Mesenchymal stem cell (in vitro differentiated cells and primary cell): ENCODE results near the gene KRTAP10-5.
"Not testable (repeated sequence)": the region's sequence is repeated elsewhere in the genome, so short reads cannot be mapped to it uniquely, and the experiment has no call there.

Source experiments
- DNase-seq: peaks from one replicate; pipeline ENCODE4 v3.0.0-alpha.2; 2013
- H2AFZ ChIP-seq: one replicate; pipeline ENCODE4 v1.6.1; 2013; ENCODE audit warnings: low read depth, mild to moderate bottlenecking, control low read depth, inconsistent platforms, low read length, moderate library complexity
- H2AK5ac ChIP-seq: 2 replicates; pipeline ENCODE4 v1.6.1; 2013; ENCODE audit warnings: low read length, moderate library complexity, mild to moderate bottlenecking, inconsistent platforms; ENCODE audit not compliant: severe bottlenecking
- H2BK120ac ChIP-seq: one replicate; pipeline ENCODE4 v1.6.1; 2013; ENCODE audit warnings: low read depth, mild to moderate bottlenecking, inconsistent platforms, low read length, moderate library complexity
- H2BK12ac ChIP-seq, 2 experiments: one replicate each; pipeline ENCODE4 v1.6.1; 2013; ENCODE audit warnings: inconsistent platforms in 2 of 2, low read length in 2 of 2, mild to moderate bottlenecking in 2 of 2, moderate library complexity in 2 of 2, control low read depth in 1 of 2
- H2BK15ac ChIP-seq: one replicate; pipeline ENCODE4 v1.6.1; 2013; ENCODE audit warnings: mild to moderate bottlenecking, low read depth, inconsistent platforms; ENCODE audit not compliant: poor library complexity, severe bottlenecking
- H2BK5ac ChIP-seq: 2 replicates; pipeline ENCODE4 v1.6.1; 2013; ENCODE audit warnings: low read depth, mild to moderate bottlenecking, low read length, control low read depth, inconsistent platforms; ENCODE audit not compliant: poor library complexity, severe bottlenecking
- H3K14ac ChIP-seq, 2 experiments: one replicate each; pipeline ENCODE4 v1.6.1; 2013; ENCODE audit warnings: inconsistent platforms in 2 of 2, low read length in 2 of 2, control low read depth in 1 of 2, mild to moderate bottlenecking in 1 of 2, moderate library complexity in 1 of 2
- H3K18ac ChIP-seq, 2 experiments: one replicate each; pipeline ENCODE4 v1.6.1; 2013; ENCODE audit warnings: inconsistent platforms in 2 of 2, low read length in 2 of 2, control low read depth in 1 of 2, low read depth in 1 of 2, mild to moderate bottlenecking in 1 of 2
- H3K23ac ChIP-seq, 2 experiments: one replicate each; pipeline ENCODE4 v1.6.1; 2013; ENCODE audit warnings: inconsistent platforms in 2 of 2, low read length in 2 of 2, mild to moderate bottlenecking in 2 of 2, moderate library complexity in 2 of 2, control low read depth in 1 of 2
- H3K27ac ChIP-seq: 2 replicates; pipeline ENCODE4 v1.5.1; 2013; ENCODE audit warnings: mild to moderate bottlenecking, moderate library complexity, low read length, control low read depth, inconsistent platforms; ENCODE audit not compliant: poor library complexity, severe bottlenecking
- H3K27me3 ChIP-seq, 2 experiments: 2 replicates each; pipeline versions ENCODE4 v1.6.1 to v1.7.0; 2013; ENCODE audit warnings: low read length in 2 of 2, mild to moderate bottlenecking in 2 of 2, moderate library complexity in 2 of 2, control low read depth in 1 of 2, inconsistent platforms in 1 of 2; ENCODE audit not compliant: control insufficient read depth in 1 of 2, insufficient read depth in 1 of 2
- H3K36me3 ChIP-seq, 2 experiments: 2 replicates each; pipeline versions ENCODE4 v1.6.1 to v1.7.0; 2013; ENCODE audit warnings: low read length in 2 of 2, control low read depth in 1 of 2, inconsistent platforms in 1 of 2, low read depth in 1 of 2, mild to moderate bottlenecking in 1 of 2; ENCODE audit not compliant: insufficient read depth in 2 of 2, control insufficient read depth in 1 of 2
- H3K4ac ChIP-seq, 2 experiments: one replicate each; pipeline ENCODE4 v1.6.1; 2013; ENCODE audit warnings: inconsistent platforms in 2 of 2, low read length in 2 of 2, mild to moderate bottlenecking in 2 of 2, moderate library complexity in 2 of 2, control low read depth in 1 of 2, low read depth in 1 of 2
- H3K4me1 ChIP-seq: 2 replicates; pipeline ENCODE4 v1.6.1; 2013; ENCODE audit warnings: low read depth, low read length, control low read depth; ENCODE audit not compliant: control insufficient read depth, insufficient read depth
- H3K4me2 ChIP-seq: 2 replicates; pipeline ENCODE4 v1.6.1; 2013; ENCODE audit warnings: low read length, mild to moderate bottlenecking, inconsistent platforms; ENCODE audit not compliant: poor library complexity, severe bottlenecking
- H3K4me3 ChIP-seq, 2 experiments: 2 replicates each; pipeline versions ENCODE4 v1.5.1 to v1.7.0; 2013; ENCODE audit warnings: low read length in 2 of 2, mild to moderate bottlenecking in 2 of 2, control low read depth in 1 of 2, low read depth in 1 of 2; ENCODE audit not compliant: insufficient read depth in 1 of 2
- H3K79me1 ChIP-seq: replicated peaks from 2 replicates; pipeline ENCODE4 v1.6.1; 2013; ENCODE audit warnings: mild to moderate bottlenecking, control low read depth, low read length, inconsistent platforms; ENCODE audit not compliant: poor library complexity, severe bottlenecking
- H3K9ac ChIP-seq: 2 replicates; pipeline ENCODE4 v1.7.0; 2013; ENCODE audit warnings: mild to moderate bottlenecking, low read length, moderate library complexity
- H3K9me3 ChIP-seq: 2 replicates; pipeline ENCODE4 v1.7.0; 2013; ENCODE audit warnings: mild to moderate bottlenecking, low read length; ENCODE audit not compliant: control insufficient read depth
- H4K8ac ChIP-seq: one replicate; pipeline ENCODE4 v1.6.1; 2013; ENCODE audit warnings: inconsistent platforms, mild to moderate bottlenecking, low read length, moderate library complexity
- H4K91ac ChIP-seq: one replicate; pipeline ENCODE4 v1.6.1; 2013; ENCODE audit warnings: mild to moderate bottlenecking, low read length, inconsistent platforms
- WGBS: methylation state at CpG from one replicate; pipeline ENCODE4 v1.1.7; 2013; ENCODE audit warnings: mixed read lengths; 5-methylcytosine and 5-hydroxymethylcytosine counted together

Gene KRTAP10-5

DNA sequence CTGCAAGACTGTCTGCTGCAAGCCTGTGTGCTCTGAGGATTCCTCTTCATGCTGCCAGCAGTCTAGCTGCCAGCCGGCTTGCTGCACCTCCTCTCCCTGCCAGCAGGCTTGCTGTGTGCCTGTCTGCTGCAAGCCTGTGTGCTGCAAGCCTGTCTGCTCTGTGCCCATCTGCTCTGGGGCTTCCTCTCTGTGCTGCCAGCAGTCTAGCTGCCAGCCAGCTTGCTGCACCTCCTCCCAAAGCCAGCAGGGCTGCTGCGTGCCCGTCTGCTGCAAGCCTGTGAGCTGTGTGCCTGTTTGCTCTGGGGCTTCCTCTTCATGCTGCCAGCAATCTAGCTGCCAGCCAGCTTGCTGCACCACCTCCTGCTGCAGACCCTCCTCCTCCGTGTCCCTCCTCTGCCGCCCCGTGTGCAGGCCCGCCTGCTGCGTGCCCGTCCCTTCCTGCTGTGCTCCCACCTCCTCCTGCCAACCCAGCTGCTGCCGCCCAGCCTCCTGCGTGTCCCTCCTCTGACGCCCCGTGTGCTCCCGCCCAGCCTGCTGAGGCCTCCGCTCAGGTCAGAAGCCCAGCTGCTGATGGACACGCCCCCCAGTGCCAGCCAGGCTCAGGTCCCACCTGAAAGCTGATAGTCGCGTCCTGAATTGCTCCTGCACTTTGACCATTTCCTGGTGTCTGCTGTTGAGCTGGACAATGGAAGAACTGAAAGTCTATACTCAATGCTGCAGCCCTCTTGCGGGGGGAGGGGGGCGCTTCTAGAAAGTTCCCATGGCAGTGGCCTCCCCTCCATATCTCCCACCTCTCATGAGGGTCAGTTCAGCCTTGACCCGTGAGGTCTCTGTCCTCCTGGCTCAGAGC lies 5.7 kb downstream of the KRTAP10-5 start:
- 76% methylated on average over 21 of the region's 21 CpGs for WGBS
- no peak overlapping the region for H4K8ac ChIP-seq
- no peaks in the 10 kb centered on the region for H3K36me3 ChIP-seq
- H3K18ac ChIP-seq, result no peak overlapping the region
- no peak overlapping the region for H3K4me2 ChIP-seq
- H3K4me1 ChIP-seq, result no peaks in the 10 kb centered on the region
- no peak overlapping the region for H2BK12ac ChIP-seq
- H3K4ac ChIP-seq, result no peak overlapping the region
- no peak overlapping the region for H3K27ac ChIP-seq
- H2BK120ac ChIP-seq, result no peak overlapping the region
- DNase-seq, result no peak
- peaks cover 37% of the 10 kb centered on the region for H3K9me3 ChIP-seq
- H2AFZ ChIP-seq, result no peak overlapping the region
- H2BK5ac ChIP-seq, result no peak overlapping the region
- no peaks in the 10 kb centered on the region for H3K27me3 ChIP-seq
- H2BK15ac ChIP-seq, result no peak overlapping the region
- no peak overlapping the region for H3K4me3 ChIP-seq
- H3K79me1 ChIP-seq, result no peaks in the 10 kb centered on the region
- H3K9ac ChIP-seq, result no peak overlapping the region
- H3K14ac ChIP-seq, result no peak overlapping the region
- H4K91ac ChIP-seq, result no peak overlapping the region
- H2AK5ac ChIP-seq, result no peak overlapping the region
- no peak overlapping the region for H3K23ac ChIP-seq

DNA sequence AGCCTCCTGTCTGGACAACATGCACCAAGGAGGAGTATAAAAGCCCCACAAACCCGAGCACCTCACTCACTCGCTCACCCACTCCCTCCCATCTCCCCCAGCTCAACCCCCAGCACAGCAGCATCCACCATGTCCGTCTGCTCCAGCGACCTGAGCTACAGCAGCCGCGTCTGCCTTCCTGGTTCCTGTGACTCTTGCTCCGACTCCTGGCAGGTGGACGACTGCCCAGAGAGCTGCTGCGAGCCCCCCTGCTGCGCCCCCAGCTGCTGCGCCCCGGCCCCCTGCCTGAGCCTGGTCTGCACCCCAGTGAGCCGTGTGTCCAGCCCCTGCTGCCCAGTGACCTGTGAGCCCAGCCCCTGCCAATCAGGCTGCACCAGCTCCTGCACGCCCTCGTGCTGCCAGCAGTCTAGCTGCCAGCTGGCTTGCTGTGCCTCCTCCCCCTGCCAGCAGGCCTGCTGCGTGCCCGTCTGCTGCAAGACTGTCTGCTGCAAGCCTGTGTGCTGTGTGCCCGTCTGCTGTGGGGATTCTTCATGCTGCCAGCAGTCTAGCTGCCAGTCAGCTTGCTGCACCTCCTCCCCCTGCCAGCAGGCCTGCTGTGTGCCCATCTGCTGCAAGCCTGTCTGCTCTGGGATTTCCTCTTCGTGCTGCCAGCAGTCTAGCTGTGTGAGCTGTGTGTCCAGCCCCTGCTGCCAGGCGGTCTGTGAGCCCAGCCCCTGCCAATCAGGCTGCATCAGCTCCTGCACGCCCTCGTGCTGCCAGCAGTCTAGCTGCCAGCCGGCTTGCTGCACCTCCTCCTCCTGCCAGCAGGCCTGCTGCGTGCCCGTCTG lies 6.6 kb downstream of the KRTAP10-5 start, which contains the start of gene KRTAP10-4:
TSS of gene KRTAP10-4 (plus strand) at position 100 of the 827 bp plus-strand sequence. CDS start at position 130, 30 bp downstream.
- 83% methylated on average over 19 of the region's 25 CpGs for WGBS
- H2AK5ac ChIP-seq, H2BK15ac ChIP-seq, H2BK12ac ChIP-seq, H3K4me2 ChIP-seq, H3K27me3 ChIP-seq, H3K9ac ChIP-seq, H2BK120ac ChIP-seq, DNase-seq, H4K91ac ChIP-seq, H3K23ac ChIP-seq, H2BK5ac ChIP-seq, H3K14ac ChIP-seq, H3K4me1 ChIP-seq, H3K36me3 ChIP-seq, H3K27ac ChIP-seq, H3K18ac ChIP-seq, H2AFZ ChIP-seq, H3K4ac ChIP-seq, H3K79me1 ChIP-seq, H4K8ac ChIP-seq: not testable (repeated sequence)
- H3K4me3 ChIP-seq, result peak within 1 kb of the TSS in 1 of 2 experiments; percentile 22
- peaks cover 37% of the 10 kb centered on the region for H3K9me3 ChIP-seq

- WGBS, result 86% methylated on average over 15 of the region's 15 CpGs
- Histone ChIP-seq H4K91ac (no peak overlapping the region), H3K27me3 (no peaks in the 10 kb centered on the region), H2BK5ac (no peak overlapping the region), H3K79me1 (no peaks in the 10 kb centered on the region), H3K18ac (no peak overlapping the region), H3K23ac (no peak overlapping the region), H3K36me3 (no peaks in the 10 kb centered on the region), H4K8ac (no peak overlapping the region), H3K4me2 (no peak overlapping the region), H3K9ac (no peak overlapping the region), H2BK120ac (no peak overlapping the region), H2AK5ac (no peak overlapping the region), H3K9me3 (peaks cover 31% of the 10 kb centered on the region), H3K14ac (no peak overlapping the region), H2AFZ (no peak overlapping the region), H2BK15ac (no peak overlapping the region), H3K27ac (no peak overlapping the region), H3K4me1 (no peaks in the 10 kb centered on the region), H3K4me3 (peak overlapping the region in 1 of 2 experiments; percentile 22), H2BK12ac (no peak overlapping the region), H3K4ac (no peak overlapping the region)
- DNase-seq, result peak; percentile 0
Measured at GRCh38 chr21:44572959-44573583, 7.3 kb downstream of the KRTAP10-5 start.
